GM12878 (cell line): ENCODE data around the gene LGALS9.
"Not testable (repeated sequence)": the region's sequence is repeated elsewhere in the genome, so short reads cannot be mapped to it uniquely, and the experiment has no call there.

Source experiments
- BHLHE40 ChIP-seq, 2 experiments: fragments of 450-650 bp in 1 of 2; IDR thresholded peaks; 2 replicates each; pipeline ENCODE4 v1.6.1; 2011 to 2017; ENCODE audit warnings: low read depth in 2 of 2, borderline replicate concordance in 1 of 2, improper control_type of control experiment in 1 of 2, low read length in 1 of 2, mild to moderate bottlenecking in 1 of 2
- CTCF ChIP-seq, 3 experiments: IDR thresholded peaks in 2 of 3; conservative IDR thresholded peaks in 1 of 3; 2 replicates each; pipeline ENCODE4 v1.5.1; 2011; ENCODE audit warnings: low read depth in 3 of 3, low read length in 3 of 3, mild to moderate bottlenecking in 3 of 3, control low read depth in 2 of 3, moderate library complexity in 2 of 3, inconsistent platforms in 1 of 3, mixed read lengths in 1 of 3; ENCODE audit not compliant: control insufficient read depth in 2 of 3, insufficient read depth in 1 of 3; ENCODE audit errors: extremely low read depth in 1 of 3
- HCFC1 ChIP-seq: fragments of 150-350 bp; IDR thresholded peaks from 2 replicates; pipeline ENCODE4 v1.6.1; 2014; ENCODE audit warnings: low read length
- HDAC6 ChIP-seq: fragments of 200-600 bp; sonication (generic); IDR thresholded peaks from one replicate; pipeline ENCODE4 v1.8.0; 2017; ENCODE audit warnings: antibody characterized with exemption; ENCODE audit not compliant: unreplicated experiment
- KLF5 ChIP-seq: fragments of 450-650 bp; IDR thresholded peaks from 2 replicates; pipeline ENCODE4 v1.6.1; 2014; ENCODE audit warnings: mild to moderate bottlenecking; ENCODE audit not compliant: partially characterized antibody
- MYC ChIP-seq: IDR thresholded peaks from 2 replicates; pipeline ENCODE4 v1.6.1; 2011; ENCODE audit warnings: mild to moderate bottlenecking, low read length, moderate library complexity, inconsistent platforms; ENCODE audit not compliant: insufficient read depth, insufficient replicate concordance, insufficient read length, severe bottlenecking
- NFYB ChIP-seq: IDR thresholded peaks from 2 replicates; pipeline ENCODE4 v1.6.1; 2011; ENCODE audit warnings: low read depth, mild to moderate bottlenecking, low read length, improper control_type of control experiment, moderate library complexity; ENCODE audit not compliant: insufficient read depth
- POLR2A ChIP-seq: IDR thresholded peaks from 2 replicates; pipeline ENCODE4 v1.6.1; 2011; ENCODE audit warnings: low read depth, mild to moderate bottlenecking, low read length
- POLR2AphosphoS5 ChIP-seq: IDR thresholded peaks from 2 replicates; pipeline ENCODE4 v1.6.1; 2011; ENCODE audit warnings: mild to moderate bottlenecking, low read length, inconsistent platforms
- USF2 ChIP-seq: IDR thresholded peaks from 2 replicates; pipeline ENCODE4 v1.6.1; 2011; ENCODE audit warnings: low read depth, low read length, improper control_type of control experiment, borderline replicate concordance
- TF ChIP-seq, protein P1 (sequence below): IDR thresholded peaks from 2 replicates; pipeline ENCODE4 v1.6.1; 2012; ENCODE audit warnings: low read depth, low read length, improper control_type of control experiment
- TF ChIP-seq, protein P2 (sequence below): IDR thresholded peaks from 2 replicates; pipeline ENCODE4 v1.6.1; 2012; ENCODE audit warnings: improper control_type of control experiment, low read depth, low read length; ENCODE audit not compliant: insufficient replicate concordance
- TF ChIP-seq, protein P3 (sequence below): fragments of 150-350 bp; IDR thresholded peaks from 2 replicates; pipeline ENCODE4 v1.6.1; 2016; ENCODE audit warnings: low read depth, low read length

DNA sequence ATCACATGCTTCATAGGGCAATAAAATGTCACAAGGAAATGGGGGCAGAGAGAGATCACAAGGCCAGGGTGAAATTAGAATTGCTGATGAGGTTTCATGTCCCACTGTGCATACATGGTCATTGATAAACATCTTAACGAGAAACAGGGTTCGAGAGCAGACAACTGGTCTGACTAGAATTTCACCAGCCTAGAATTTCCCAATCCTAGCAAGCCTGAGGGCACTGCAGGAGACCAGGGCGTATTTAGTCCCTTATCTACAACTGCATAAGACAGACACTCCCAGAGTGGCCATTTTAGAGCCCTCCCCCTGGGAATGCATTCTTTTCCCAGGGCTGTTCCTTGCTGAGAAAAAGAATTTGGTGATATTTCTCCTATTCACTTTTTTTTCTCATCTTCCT is 55.3 kb downstream of the LGALS9 start:
- TF ChIP-seq POLR2AphosphoS5; NFYB; USF2; HDAC6; CTCF (IDR thresholded peaks at IDR 0.05 in 2 of 3, conservative IDR thresholded peaks at IDR 0.05 in 1 of 3; ENCODE audit: control insufficient read depth in 2 of 3, extremely low read depth in 1 of 3, insufficient read depth in 1 of 3, low read depth in 3 of 3, low read length in 3 of 3); MYC; BHLHE40 (IDR thresholded peaks at IDR 0.05; ENCODE audit: borderline replicate concordance in 1 of 2, low read depth in 2 of 2, low read length in 1 of 2); KLF5; POLR2A; HCFC1: not testable (repeated sequence)
- TF ChIP-seq, protein P1, sequence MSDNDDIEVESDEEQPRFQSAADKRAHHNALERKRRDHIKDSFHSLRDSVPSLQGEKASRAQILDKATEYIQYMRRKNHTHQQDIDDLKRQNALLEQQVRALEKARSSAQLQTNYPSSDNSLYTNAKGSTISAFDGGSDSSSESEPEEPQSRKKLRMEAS, result not testable (repeated sequence)
- TF ChIP-seq, protein P2, sequence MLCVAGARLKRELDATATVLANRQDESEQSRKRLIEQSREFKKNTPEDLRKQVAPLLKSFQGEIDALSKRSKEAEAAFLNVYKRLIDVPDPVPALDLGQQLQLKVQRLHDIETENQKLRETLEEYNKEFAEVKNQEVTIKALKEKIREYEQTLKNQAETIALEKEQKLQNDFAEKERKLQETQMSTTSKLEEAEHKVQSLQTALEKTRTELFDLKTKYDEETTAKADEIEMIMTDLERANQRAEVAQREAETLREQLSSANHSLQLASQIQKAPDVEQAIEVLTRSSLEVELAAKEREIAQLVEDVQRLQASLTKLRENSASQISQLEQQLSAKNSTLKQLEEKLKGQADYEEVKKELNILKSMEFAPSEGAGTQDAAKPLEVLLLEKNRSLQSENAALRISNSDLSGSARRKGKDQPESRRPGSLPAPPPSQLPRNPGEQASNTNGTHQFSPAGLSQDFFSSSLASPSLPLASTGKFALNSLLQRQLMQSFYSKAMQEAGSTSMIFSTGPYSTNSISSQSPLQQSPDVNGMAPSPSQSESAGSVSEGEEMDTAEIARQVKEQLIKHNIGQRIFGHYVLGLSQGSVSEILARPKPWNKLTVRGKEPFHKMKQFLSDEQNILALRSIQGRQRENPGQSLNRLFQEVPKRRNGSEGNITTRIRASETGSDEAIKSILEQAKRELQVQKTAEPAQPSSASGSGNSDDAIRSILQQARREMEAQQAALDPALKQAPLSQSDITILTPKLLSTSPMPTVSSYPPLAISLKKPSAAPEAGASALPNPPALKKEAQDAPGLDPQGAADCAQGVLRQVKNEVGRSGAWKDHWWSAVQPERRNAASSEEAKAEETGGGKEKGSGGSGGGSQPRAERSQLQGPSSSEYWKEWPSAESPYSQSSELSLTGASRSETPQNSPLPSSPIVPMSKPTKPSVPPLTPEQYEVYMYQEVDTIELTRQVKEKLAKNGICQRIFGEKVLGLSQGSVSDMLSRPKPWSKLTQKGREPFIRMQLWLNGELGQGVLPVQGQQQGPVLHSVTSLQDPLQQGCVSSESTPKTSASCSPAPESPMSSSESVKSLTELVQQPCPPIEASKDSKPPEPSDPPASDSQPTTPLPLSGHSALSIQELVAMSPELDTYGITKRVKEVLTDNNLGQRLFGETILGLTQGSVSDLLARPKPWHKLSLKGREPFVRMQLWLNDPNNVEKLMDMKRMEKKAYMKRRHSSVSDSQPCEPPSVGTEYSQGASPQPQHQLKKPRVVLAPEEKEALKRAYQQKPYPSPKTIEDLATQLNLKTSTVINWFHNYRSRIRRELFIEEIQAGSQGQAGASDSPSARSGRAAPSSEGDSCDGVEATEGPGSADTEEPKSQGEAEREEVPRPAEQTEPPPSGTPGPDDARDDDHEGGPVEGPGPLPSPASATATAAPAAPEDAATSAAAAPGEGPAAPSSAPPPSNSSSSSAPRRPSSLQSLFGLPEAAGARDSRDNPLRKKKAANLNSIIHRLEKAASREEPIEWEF, result not testable (repeated sequence)
- TF ChIP-seq, protein P3, sequence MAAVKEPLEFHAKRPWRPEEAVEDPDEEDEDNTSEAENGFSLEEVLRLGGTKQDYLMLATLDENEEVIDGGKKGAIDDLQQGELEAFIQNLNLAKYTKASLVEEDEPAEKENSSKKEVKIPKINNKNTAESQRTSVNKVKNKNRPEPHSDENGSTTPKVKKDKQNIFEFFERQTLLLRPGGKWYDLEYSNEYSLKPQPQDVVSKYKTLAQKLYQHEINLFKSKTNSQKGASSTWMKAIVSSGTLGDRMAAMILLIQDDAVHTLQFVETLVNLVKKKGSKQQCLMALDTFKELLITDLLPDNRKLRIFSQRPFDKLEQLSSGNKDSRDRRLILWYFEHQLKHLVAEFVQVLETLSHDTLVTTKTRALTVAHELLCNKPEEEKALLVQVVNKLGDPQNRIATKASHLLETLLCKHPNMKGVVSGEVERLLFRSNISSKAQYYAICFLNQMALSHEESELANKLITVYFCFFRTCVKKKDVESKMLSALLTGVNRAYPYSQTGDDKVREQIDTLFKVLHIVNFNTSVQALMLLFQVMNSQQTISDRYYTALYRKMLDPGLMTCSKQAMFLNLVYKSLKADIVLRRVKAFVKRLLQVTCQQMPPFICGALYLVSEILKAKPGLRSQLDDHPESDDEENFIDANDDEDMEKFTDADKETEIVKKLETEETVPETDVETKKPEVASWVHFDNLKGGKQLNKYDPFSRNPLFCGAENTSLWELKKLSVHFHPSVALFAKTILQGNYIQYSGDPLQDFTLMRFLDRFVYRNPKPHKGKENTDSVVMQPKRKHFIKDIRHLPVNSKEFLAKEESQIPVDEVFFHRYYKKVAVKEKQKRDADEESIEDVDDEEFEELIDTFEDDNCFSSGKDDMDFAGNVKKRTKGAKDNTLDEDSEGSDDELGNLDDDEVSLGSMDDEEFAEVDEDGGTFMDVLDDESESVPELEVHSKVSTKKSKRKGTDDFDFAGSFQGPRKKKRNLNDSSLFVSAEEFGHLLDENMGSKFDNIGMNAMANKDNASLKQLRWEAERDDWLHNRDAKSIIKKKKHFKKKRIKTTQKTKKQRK, result not testable (repeated sequence)
